GM12872 (cell line): ENCODE results near the gene ERC2.
A peak's percentile ranks its signal among the peaks of the same experiment; 100 is the strongest.

ENCODE experiments used
- CTCF ChIP-seq: IDR thresholded peaks from 3 replicates; pipeline ENCODE4 v1.5.1; 2011; ENCODE audit warnings: low read depth, mild to moderate bottlenecking, low read length, moderate library complexity; ENCODE audit not compliant: insufficient read depth

Gene ERC2

GRCh38 chr3:56468184-56469106 lies at the start of gene ERC2:
Gene ERC2 (minus strand): TSS chr3:56468467.
- 0 out of 3 replicates have a peak, but pooled peaks have one; percentile 12 for TF ChIP-seq CTCF

DNA sequence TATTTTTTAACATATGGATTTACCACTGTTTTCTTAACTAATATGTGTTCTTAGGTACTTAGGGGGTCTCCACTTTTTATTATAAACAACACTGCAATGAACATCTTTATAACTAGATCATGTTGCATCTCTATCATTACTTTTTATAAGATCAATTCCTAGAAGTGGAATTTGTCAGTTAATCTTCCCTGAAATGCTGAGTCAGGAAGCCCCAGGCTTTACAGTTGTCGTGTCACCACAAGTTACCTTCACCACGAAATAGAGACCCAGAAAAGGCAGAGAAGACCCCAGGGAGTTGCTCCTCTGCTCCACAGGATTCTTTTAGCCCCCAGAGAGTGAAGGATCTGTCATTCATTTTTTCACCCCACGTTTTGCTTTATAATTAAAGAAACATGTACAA lies 34.5 kb upstream of the ERC2 start:
- TF ChIP-seq CTCF, result no peak

DNA sequence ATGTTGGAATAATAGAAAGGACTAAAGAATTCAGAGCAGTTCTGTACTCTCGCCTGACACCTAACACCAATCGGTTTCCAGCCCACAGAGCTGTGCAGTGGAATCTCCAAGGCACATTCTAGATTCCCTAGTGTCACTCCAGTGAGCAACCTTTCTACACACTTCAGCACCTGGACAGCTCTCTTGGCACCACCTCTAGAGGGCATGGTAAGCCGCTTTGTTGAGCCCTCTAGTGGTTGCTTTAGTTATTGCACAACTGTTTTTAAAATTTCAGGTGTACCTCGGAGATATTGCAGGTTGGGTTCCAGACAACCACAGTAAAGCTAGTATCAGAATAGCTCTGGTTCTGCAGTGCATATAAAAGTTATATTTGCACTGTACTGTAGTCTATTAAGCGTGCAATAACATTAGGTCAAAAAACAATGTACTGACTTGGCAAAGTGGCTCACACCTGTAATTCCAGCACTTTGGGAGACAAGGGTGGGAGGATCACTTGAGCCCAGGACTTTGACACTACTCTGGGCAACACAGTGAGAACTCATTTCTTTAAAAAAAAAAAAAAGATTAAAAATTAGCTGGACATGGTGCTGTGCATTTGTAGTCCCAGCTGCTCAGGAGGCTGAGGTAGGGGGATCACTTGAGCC lies 26.5 kb upstream of the ERC2 start:
- TF ChIP-seq CTCF, result peak; percentile 97

DNA sequence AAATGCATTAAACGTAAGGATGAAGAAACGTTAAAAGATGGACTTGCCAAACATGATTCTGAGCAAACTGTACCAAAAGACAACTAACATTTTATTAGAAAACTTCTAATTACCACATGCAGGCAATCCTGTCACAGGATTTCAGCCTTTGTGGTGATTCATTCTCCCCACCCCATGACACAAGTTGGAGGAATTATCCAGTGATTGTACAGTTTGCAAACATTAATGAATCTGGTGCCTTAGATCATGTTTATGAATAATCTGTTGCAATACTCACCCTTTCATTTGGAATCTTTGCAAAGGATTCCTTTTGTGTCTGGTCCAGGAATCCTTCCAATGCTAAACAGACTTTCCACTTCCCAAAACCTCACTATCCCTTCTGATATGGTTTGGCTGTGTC lies 23.3 kb upstream of the ERC2 start:
- no peak for TF ChIP-seq CTCF

DNA sequence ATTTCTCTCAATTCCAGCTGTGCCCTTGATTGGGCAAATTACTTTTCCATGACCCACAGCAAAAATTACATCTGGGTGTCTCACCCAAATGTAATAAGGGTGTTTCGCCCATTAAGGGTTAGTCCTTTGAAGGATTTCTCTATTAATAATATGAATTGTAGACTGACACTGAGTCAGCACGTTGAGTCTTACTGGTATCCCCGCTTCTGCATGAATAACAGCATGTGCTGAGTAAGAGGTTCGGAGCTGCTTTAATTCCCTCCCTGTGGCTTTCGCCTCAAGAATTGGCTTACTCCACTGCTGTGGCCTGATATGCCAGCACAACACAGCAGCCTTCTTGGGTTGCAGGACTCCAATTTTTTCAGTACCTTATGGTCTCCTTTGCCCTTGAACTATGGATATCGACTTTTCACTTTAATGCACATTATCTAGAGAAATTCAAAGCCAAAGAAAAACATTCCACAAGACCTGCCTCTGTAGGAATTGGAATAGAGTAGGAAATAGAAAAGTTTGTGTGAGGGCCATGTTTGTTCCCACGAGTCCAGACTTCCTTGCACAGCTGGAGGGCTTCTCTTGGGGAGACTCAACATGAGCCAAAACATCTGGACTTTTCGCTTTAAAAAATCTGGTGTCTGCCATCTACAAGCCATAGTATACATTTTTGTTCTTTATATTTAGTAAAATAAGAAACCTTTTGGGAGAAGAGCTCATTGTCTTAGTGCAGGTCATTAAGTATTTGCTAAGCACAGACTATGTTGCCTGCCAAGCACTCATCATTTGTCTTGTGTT lies 20.7 kb upstream of the ERC2 start:
- TF ChIP-seq CTCF, result no peak

DNA sequence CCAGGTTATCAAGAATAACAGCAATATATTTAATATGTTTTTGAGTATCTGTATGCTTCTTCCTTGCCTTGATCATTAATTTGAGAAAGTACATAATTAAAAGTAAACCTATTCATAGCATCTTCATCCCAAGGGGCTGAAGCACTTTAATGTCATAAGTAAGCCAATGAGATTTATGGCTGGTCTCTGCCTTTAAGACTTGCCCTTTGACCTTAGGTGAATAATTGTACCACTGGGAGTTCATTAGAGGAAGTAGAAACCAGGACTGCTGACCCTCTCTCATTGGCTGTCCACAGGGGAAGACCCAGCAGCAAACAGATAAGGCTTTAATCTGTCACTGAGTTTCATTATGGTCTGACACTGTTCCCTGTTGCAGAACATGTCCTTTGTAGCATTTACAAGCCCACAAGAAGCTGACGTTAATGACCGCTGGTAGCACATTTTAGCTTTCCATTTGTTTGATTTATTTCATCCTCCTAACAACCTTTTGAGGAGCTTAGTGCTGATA lies 16.3 kb upstream of the ERC2 start:
- no peak for TF ChIP-seq CTCF

GRCh38 chr3:56484122-56484521 lies 15.9 kb upstream of the ERC2 start:
- TF ChIP-seq CTCF, result no peak
